ENCODE results near the gene EEFSEC. TPM values are rescaled to one million over a fixed set of nuclear protein-coding genes. Genes with fewer than 3 reads are reported as not detected.

Gene EEFSEC
- total RNA-seq, 1 donor from 2014 or later, result 10.1 TPM

DNA sequence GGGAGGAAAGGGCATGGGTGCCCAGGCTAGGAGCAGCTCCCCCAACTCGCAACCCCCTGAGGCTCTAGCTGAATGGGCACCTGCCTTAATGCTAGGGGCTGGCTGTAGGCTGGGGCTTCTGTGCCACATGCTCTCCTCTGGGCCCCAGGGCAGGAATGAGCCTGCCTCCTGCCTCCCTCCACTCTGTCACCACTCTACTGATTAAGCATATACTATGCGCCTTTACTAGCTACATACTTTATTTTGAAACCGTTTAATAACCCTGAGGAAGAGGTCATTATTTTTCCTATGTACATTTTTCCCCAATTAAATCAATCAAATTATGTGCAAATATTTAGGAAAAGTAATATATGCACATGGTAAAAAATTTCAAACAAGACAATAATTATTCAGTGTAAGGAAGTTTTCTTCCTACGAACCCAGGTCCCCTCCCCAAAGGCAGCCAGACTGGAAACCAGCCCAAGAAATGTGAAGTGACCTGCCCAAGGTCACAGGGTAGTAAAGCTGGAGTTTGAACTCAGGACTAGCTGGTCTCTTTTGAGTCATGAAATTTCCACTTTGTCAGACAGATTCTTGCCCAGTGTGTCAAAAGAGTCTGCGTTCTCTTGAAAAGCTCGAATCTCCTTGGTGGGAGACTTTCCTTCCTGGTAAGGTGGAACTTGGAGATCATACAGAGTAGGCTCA, 190.9 kb downstream of the EEFSEC start:
- DNase-seq (ENCODE audit: low read depth), result no peak
- H3K4me3 ChIP-seq (ENCODE audit: low read depth, low read length), result no peak overlapping the region
- TF ChIP-seq, protein P1, sequence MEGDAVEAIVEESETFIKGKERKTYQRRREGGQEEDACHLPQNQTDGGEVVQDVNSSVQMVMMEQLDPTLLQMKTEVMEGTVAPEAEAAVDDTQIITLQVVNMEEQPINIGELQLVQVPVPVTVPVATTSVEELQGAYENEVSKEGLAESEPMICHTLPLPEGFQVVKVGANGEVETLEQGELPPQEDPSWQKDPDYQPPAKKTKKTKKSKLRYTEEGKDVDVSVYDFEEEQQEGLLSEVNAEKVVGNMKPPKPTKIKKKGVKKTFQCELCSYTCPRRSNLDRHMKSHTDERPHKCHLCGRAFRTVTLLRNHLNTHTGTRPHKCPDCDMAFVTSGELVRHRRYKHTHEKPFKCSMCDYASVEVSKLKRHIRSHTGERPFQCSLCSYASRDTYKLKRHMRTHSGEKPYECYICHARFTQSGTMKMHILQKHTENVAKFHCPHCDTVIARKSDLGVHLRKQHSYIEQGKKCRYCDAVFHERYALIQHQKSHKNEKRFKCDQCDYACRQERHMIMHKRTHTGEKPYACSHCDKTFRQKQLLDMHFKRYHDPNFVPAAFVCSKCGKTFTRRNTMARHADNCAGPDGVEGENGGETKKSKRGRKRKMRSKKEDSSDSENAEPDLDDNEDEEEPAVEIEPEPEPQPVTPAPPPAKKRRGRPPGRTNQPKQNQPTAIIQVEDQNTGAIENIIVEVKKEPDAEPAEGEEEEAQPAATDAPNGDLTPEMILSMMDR (conservative IDR thresholded peaks at IDR 0.05; ENCODE audit: low read depth, low read length), result no peak

DNA sequence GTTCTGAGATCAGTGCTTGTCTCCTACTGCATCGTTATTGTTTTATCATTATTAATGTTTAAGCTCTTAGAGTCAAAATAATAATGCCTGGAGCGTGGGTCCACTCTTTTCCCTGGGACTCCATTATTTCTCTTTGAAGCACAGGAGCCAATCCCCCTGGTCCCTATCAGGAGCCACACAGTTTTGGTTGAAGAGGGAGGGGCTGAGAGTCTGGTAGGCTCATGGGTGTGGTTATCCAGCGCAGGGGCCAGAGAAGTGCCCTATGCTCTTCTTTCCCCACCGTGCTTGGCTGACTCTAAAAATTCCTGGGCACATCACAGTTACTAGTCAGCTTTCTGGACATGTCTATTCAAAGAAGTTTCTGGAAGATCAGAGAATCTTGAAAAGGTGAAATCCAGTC, 191.9 kb downstream of the EEFSEC start:
- H3K4me3 ChIP-seq (ENCODE audit: low read depth, low read length), result no peak overlapping the region
- TF ChIP-seq, protein P1 (conservative IDR thresholded peaks at IDR 0.05; ENCODE audit: low read depth, low read length), result no peak
- DNase-seq (ENCODE audit: low read depth), result no peak

DNA sequence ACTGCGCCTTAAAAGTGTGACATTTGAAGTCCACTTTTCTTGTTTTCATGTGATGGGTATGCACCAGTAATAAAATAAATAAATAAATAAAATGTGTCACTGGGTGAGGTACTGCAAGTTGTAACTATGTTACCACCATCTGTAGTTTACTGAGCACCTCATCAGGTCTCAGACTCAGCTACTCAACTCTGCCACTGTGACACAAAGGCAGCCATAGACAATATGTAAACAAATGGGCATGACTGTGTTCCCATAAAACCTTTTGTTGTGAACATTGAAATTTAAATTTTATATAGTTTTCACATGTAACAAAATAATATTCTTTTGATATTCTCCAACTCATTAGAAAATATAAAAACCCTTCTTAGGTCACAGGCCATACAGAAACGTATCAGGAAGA, 193.3 kb downstream of the EEFSEC start:
- H3K4me3 ChIP-seq (ENCODE audit: low read depth, low read length), result no peak overlapping the region
- TF ChIP-seq, protein P1 (conservative IDR thresholded peaks at IDR 0.05; ENCODE audit: low read depth, low read length), result no peak
- DNase-seq (ENCODE audit: low read depth), result no peak

DNA sequence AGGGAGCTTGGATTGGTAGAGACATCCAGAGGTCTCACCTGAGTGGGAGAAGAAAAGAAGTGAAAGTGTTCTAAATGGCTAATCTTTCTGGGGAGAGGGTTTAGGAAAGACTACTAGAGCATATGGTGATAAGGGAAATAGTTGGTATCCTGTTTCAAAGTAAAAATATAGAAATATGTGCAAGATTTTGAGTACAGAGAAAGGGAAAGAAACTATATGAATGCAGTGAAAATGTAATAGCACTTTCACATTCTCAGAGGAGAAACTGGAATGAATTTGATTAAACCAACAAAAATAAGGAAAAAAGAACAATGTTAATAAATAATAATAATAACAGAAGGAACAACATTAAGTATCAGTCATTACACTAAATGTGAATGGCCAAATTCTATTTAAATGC, 194.0 kb downstream of the EEFSEC start:
- H3K4me3 ChIP-seq (ENCODE audit: low read depth, low read length), result no peak overlapping the region
- TF ChIP-seq, protein P1 (conservative IDR thresholded peaks at IDR 0.05; ENCODE audit: low read depth, low read length), result no peak

DNA sequence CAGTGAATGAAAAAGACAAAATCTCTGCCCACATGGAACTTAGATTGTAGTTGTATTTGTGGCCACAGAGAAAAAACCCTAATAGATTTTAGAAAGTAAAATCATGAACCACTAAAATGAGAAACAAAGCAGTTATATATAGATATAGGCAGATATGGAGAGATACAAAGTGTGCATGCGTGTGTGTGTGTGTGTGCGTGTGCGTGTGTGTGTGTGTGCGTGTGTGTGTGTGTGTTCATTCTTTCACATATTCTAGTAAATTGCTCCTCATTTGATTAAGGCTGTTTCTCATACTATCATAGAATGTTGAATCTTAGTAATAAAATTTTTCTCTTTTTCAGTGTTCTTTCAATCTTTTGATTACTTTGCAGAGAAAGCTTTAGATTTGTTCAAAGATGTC, 194.8 kb downstream of the EEFSEC start:
- TF ChIP-seq, protein P1 (conservative IDR thresholded peaks at IDR 0.05; ENCODE audit: low read depth, low read length), result no peak
- no peak overlapping the region for H3K4me3 ChIP-seq (ENCODE audit: low read depth, low read length)
- no peak for DNase-seq (ENCODE audit: low read depth)

More for the DNA sequence above, 194.0 kb downstream of the EEFSEC start:
- DNase-seq (ENCODE audit: low read depth), result no peak

DNA sequence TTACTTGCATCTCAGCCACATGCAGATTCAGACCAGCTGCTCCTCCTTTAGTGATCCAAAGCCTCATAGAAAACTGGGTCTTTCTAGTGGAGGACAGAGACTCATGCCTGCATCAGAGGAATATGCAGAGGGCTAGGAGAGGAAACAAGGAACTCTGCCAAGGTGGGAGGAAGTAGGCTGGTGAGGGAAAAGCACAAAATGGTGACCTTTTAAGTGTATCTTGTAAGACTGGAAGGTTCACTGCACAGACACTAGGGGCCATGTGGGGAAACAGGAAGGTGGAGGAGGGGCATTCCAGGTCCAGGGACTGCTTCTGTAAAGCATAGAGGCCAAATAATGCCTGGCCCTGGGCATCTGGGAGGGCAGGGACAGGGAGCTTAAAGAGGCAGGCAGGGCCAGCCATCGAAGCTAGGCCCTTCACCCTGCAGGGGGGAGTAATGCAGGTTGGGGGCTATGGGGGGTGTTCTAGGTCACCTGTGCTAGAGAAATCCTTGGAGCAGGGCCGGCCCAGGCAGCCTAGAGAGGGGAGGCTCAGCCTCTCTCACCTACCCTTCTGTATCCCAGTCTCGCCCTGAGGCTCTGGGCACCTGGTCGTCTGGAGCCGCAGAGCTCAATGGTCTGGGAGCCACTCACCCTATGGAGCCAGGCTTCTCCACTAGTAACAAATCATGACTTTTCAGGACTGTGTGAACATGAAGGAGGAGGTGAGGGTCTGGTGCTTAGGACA, 195.7 kb downstream of the EEFSEC start:
- H3K4me3 ChIP-seq (ENCODE audit: low read depth, low read length), result no peak overlapping the region
- TF ChIP-seq, protein P1 (conservative IDR thresholded peaks at IDR 0.05; ENCODE audit: low read depth, low read length), result no peak
- DNase-seq (ENCODE audit: low read depth), result no peak

Measured in epithelial cell of proximal tubule (primary cell).